A204.1 (cell line): ENCODE results near the gene SH2D1A.
"Not testable (repeated sequence)": the region's sequence is repeated elsewhere in the genome, so short reads cannot be mapped to it uniquely, and the experiment has no call there.

Source experiments
- FAIRE-seq: peaks from 2 replicates; lab custom pipeline; 2012; peaks lifted over from hg19 to GRCh38; lab: Jason Lieb, UNC

Gene SH2D1A

GRCh38 chrX:124354648-124355047 lies 8.3 kb downstream of the SH2D1A start:
- no peak for FAIRE-seq

- FAIRE-seq = no peak
Observed at GRCh38 chrX:124358800-124359383, 12.5 kb downstream of the SH2D1A start.

GRCh38 chrX:124362072-124362471 lies 15.7 kb downstream of the SH2D1A start:
- no peak for FAIRE-seq

GRCh38 chrX:124362761-124363160 lies 16.4 kb downstream of the SH2D1A start:
- no peak for FAIRE-seq

- no peak for FAIRE-seq
Observed at GRCh38 chrX:124369722-124370121, 23.4 kb downstream of the SH2D1A start.

- no peak for FAIRE-seq
Observed at GRCh38 chrX:124373348-124373747, 27.0 kb downstream of the SH2D1A start.

- FAIRE-seq = no peak
Observed at GRCh38 chrX:124378643-124379042, 32.3 kb downstream of the SH2D1A start.

- FAIRE-seq = no peak
Observed at GRCh38 chrX:124383354-124383753, 37.0 kb downstream of the SH2D1A start.

- no peak for FAIRE-seq
Observed at GRCh38 chrX:124386401-124386800, 40.0 kb downstream of the SH2D1A start.

- peak; percentile 97 for FAIRE-seq
Observed at GRCh38 chrX:124388562-124388961, 42.2 kb downstream of the SH2D1A start.

GRCh38 chrX:124392794-124393193 lies 46.4 kb downstream of the SH2D1A start:
- no peak for FAIRE-seq

GRCh38 chrX:124393238-124393637 lies 46.9 kb downstream of the SH2D1A start:
- no peak for FAIRE-seq

GRCh38 chrX:124393659-124394058 lies 47.3 kb downstream of the SH2D1A start:
- FAIRE-seq = no peak

- no peak for FAIRE-seq
Observed at GRCh38 chrX:124395145-124395880, 49.0 kb downstream of the SH2D1A start.

- FAIRE-seq = no peak
Observed at GRCh38 chrX:124401696-124402095, 55.3 kb downstream of the SH2D1A start.

GRCh38 chrX:124405868-124406267 lies 59.5 kb downstream of the SH2D1A start:
- no peak for FAIRE-seq

GRCh38 chrX:124406294-124407014 lies 60.1 kb downstream of the SH2D1A start:
- FAIRE-seq = peak; percentile 83

- no peak for FAIRE-seq
Observed at GRCh38 chrX:124407226-124407625, 60.9 kb downstream of the SH2D1A start.

GRCh38 chrX:124408380-124408779 lies 62.0 kb downstream of the SH2D1A start:
- not testable (repeated sequence) for FAIRE-seq

- no peak for FAIRE-seq
Observed at GRCh38 chrX:124413244-124413643, 66.9 kb downstream of the SH2D1A start.

GRCh38 chrX:124414281-124414680 lies 67.9 kb downstream of the SH2D1A start:
- FAIRE-seq = no peak

GRCh38 chrX:124415115-124415800 lies 68.9 kb downstream of the SH2D1A start:
- no peak for FAIRE-seq
